RWPE2 (cell line): ENCODE data around the gene MYOM1.

Experiments used
- ATAC-seq: fragments of 200-7000 bp; cut with Tn5 transposase; 3 replicates; pipeline ENCODE4 v1.9.1; 2021; ENCODE audit warnings: low read depth
- DNase-seq: peaks from one replicate; pipeline ENCODE4 v3.0.0-alpha.2; 2020; ENCODE audit warnings: low spot score
- H3K27ac ChIP-seq: fragments of 450-650 bp; 2 replicates; pipeline ENCODE4 v1.5.1; 2017; ENCODE audit warnings: mild to moderate bottlenecking; ENCODE audit not compliant: poor library complexity, severe bottlenecking
- H3K27me3 ChIP-seq: fragments of 250-450 bp; sonication (Bioruptor Pico); 2 replicates; pipeline ENCODE4 v1.5.1; 2021; ENCODE audit warnings: mild to moderate bottlenecking, moderate library complexity; ENCODE audit not compliant: insufficient read depth, poor library complexity, severe bottlenecking
- H3K36me3 ChIP-seq: fragments of 250-450 bp; sonication (Bioruptor Pico); 2 replicates; pipeline ENCODE4 v1.5.1; 2020; ENCODE audit warnings: low read depth, mild to moderate bottlenecking, moderate library complexity
- H3K4me1 ChIP-seq: fragments of 250-450 bp; sonication (Bioruptor Pico); 2 replicates; pipeline ENCODE4 v1.5.1; 2021; ENCODE audit warnings: mild to moderate bottlenecking, moderate library complexity; ENCODE audit not compliant: insufficient read depth, poor library complexity, severe bottlenecking
- H3K4me3 ChIP-seq: fragments of 250-450 bp; sonication (Bioruptor Pico); 2 replicates; pipeline ENCODE4 v1.5.1; 2021; ENCODE audit warnings: mild to moderate bottlenecking, moderate library complexity; ENCODE audit not compliant: severe bottlenecking
- H3K9me3 ChIP-seq: fragments of 250-450 bp; sonication (Bioruptor Pico); 2 replicates; pipeline ENCODE4 v1.5.1; 2021; ENCODE audit warnings: mild to moderate bottlenecking, moderate library complexity; ENCODE audit not compliant: severe bottlenecking
- CTCF ChIP-seq: fragments of 450-650 bp; IDR thresholded peaks from one replicate; pipeline ENCODE4 v1.5.1; 2017; ENCODE audit warnings: mild to moderate bottlenecking, moderate library complexity; ENCODE audit not compliant: poor library complexity, severe bottlenecking

The MYOM1 gene

DNA sequence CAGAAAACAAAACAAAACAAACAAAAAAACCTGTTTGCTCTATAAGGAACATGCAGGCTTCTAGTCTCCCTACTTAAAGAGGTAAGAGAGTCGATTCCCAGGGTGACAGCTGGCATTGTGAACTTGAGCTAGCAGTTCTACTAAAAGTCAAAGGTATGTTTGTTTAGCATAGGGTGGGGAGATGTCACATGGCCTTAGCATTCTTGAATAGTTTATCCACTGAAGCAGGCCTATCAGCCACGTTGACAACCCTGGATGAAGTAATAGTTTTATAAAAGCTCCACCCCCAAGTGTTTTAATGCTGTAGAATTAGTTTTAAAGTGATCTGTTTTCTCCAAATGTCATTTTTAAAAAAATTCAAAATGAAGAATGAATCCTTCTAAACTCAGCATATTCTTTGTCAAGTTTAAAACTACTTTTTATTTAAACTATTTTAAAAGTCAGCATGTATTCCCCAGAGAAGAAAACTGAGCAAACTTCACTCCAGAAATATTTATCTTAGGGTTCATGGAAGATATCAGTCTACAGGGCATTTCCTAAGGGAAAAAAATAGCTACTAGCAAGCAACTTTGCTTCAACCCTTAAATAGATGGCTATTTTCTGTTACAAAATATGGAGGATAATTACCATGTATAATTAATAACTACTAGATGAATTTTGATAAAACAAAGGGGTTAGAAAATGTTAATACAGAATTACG is 1.7 kb downstream of the MYOM1 start:
- Histone ChIP-seq H3K9me3 (no peaks in the 10 kb centered on the region), H3K4me1 (no peaks in the 10 kb centered on the region), H3K36me3 (no peaks in the 10 kb centered on the region), H3K27me3 (no peaks in the 10 kb centered on the region), H3K4me3 (no peak overlapping the region), H3K27ac (no peak overlapping the region)
- DNase-seq = no peak
- TF ChIP-seq CTCF = no peak
- ATAC-seq = peak; percentile 90

GRCh38 chr18:3216987-3217386 is 2.8 kb downstream of the MYOM1 start:
- Histone ChIP-seq H3K36me3 (no peaks in the 10 kb centered on the region), H3K27me3 (no peaks in the 10 kb centered on the region), H3K4me1 (no peaks in the 10 kb centered on the region), H3K27ac (no peak overlapping the region), H3K4me3 (no peak overlapping the region), H3K9me3 (no peaks in the 10 kb centered on the region)
- DNase-seq = no peak
- no peak for TF ChIP-seq CTCF
- no peak for ATAC-seq

GRCh38 chr18:3214855-3215637 is 4.7 kb downstream of the MYOM1 start:
- DNase-seq (no peak), ATAC-seq (no peak)
- TF ChIP-seq CTCF = no peak
- no peaks in the 10 kb centered on the region for H3K4me1 ChIP-seq
- H3K27me3 ChIP-seq = no peaks in the 10 kb centered on the region
- H3K27ac ChIP-seq = no peak overlapping the region
- H3K4me3 ChIP-seq = no peak overlapping the region
- no peaks in the 10 kb centered on the region for H3K9me3 ChIP-seq
- H3K36me3 ChIP-seq = no peaks in the 10 kb centered on the region

DNA sequence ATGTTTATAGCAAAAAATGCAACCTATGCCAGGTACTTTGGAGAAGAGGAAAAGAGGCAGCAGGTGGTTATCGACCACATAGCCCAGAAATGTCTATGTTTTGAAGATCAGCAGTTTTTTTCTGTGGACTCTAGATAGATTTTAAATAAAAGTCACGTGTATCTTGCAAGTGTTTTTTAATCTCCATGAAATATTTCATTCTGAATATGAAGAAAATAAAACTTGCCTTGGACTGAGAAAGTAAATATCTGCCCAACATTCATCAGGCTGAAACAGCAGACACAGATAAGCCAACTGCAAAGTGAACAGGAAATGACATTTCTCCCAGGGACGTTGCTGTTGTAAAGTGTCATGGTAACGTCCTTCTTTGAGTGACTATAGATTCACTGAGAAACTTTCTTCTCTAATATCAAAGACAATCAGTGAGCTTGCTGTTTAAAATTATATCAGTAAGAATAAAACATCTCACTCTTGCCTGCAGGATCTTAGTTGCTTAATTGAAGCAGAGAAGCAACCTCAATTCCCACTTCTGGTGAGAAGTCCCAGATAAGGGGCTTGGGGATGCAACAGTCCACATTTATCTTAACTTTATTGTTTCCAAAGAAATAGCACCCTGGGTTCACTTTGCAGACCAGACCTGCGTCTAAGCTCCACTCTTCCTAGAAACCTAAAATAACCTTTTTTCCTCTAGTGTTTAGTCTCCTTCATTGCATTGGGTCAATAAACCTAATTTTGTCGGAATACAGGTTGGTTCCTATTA is 6.3 kb downstream of the MYOM1 start:
- no peak overlapping the region for H3K27ac ChIP-seq
- no peak for TF ChIP-seq CTCF
- DNase-seq = no peak
- no peak for ATAC-seq
- H3K9me3 ChIP-seq = no peaks in the 10 kb centered on the region
- H3K27me3 ChIP-seq = no peaks in the 10 kb centered on the region
- H3K4me3 ChIP-seq = no peak overlapping the region
- H3K36me3 ChIP-seq = no peaks in the 10 kb centered on the region
- H3K4me1 ChIP-seq = no peaks in the 10 kb centered on the region
